ENCODE data around the gene GNB1L.

The GNB1L gene

DNA sequence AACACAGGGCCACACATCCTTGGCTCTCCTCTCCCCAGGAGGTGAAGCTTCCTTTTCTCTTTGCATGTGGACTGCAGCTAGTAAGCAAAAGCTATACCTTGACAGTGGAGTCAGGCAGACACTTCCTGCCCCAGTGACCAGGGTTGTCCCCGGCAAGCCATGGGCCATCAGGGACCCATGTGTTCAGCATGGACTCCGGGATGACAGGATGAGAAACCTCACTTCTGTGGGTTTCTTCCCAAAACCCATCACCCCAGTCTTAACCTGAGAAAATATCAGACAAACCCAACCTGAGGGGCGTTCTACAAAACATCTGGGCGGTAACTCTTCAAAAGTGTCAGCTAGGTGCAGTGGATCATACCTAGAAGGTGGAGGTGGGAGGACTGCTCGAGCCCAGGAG is 40.2 kb downstream of the GNB1L start:
- Histone ChIP-seq H3K9ac (ENCODE audit: low read length) (no peak overlapping the region), H4K20me1 (ENCODE audit: insufficient read depth, low read length) (no peaks in the 10 kb centered on the region), H3K36me3 (replicated peaks; ENCODE audit: insufficient read depth, low read length) (no peaks in the 10 kb centered on the region), H3K27me3 (replicated peaks; ENCODE audit: insufficient read depth, low read length) (no peaks in the 10 kb centered on the region), H3K79me2 (ENCODE audit: low read length) (no peaks in the 10 kb centered on the region), H3K4me3 (ENCODE audit: low read length) (no peak overlapping the region), H3F3A (ENCODE audit: insufficient read depth, low read length) (no peaks in the 10 kb centered on the region), H3K4me1 (ENCODE audit: low read length) (no peaks in the 10 kb centered on the region), H3K9me3 (replicated peaks; ENCODE audit: insufficient read depth, low read length) (no peaks in the 10 kb centered on the region), H3K27ac (ENCODE audit: low read length) (no peak overlapping the region), H3K9me2 (replicated peaks; ENCODE audit: insufficient read depth, low read length) (no peaks in the 10 kb centered on the region), H3K4me2 (ENCODE audit: low read depth, low read length) (no peak overlapping the region), H2AFZ (ENCODE audit: low read length) (no peak overlapping the region)
- DNase-seq: no peak
- TF ChIP-seq, protein P1, sequence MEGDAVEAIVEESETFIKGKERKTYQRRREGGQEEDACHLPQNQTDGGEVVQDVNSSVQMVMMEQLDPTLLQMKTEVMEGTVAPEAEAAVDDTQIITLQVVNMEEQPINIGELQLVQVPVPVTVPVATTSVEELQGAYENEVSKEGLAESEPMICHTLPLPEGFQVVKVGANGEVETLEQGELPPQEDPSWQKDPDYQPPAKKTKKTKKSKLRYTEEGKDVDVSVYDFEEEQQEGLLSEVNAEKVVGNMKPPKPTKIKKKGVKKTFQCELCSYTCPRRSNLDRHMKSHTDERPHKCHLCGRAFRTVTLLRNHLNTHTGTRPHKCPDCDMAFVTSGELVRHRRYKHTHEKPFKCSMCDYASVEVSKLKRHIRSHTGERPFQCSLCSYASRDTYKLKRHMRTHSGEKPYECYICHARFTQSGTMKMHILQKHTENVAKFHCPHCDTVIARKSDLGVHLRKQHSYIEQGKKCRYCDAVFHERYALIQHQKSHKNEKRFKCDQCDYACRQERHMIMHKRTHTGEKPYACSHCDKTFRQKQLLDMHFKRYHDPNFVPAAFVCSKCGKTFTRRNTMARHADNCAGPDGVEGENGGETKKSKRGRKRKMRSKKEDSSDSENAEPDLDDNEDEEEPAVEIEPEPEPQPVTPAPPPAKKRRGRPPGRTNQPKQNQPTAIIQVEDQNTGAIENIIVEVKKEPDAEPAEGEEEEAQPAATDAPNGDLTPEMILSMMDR (IDR thresholded peaks at IDR 0.05; ENCODE audit: low read length): no peak
- no peak for TF ChIP-seq EZH2 (optimal IDR thresholded peaks at IDR 0.05; ENCODE audit: low read depth, low read length)

DNA sequence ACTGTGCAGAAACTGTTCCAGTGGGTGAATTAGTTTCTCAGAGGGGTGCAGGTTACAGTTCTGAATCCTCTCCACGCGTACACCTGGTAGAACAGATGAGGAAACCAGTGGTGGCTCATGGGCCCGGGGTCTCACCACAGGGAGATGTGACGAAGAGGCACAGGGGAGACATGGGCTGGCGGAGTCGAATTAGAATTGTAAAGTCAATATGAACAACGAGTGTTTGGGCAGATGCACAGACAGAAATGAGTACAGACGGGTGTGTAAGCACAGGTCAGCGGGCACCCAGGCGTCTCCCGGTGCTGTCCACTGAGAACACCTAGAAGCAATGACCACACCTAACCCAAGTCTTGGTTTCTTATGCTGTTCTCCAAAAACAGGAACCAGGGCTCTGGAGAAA is 41.8 kb downstream of the GNB1L start:
- Histone ChIP-seq H3K4me1 (ENCODE audit: low read length) (no peaks in the 10 kb centered on the region), H3K27ac (ENCODE audit: low read length) (no peak overlapping the region), H3K9me3 (replicated peaks; ENCODE audit: insufficient read depth, low read length) (no peaks in the 10 kb centered on the region), H3K9me2 (replicated peaks; ENCODE audit: insufficient read depth, low read length) (no peaks in the 10 kb centered on the region), H3K9ac (ENCODE audit: low read length) (no peak overlapping the region), H3K4me2 (ENCODE audit: low read depth, low read length) (no peak overlapping the region), H3K27me3 (replicated peaks; ENCODE audit: insufficient read depth, low read length) (no peaks in the 10 kb centered on the region), H3K4me3 (ENCODE audit: low read length) (no peak overlapping the region), H4K20me1 (ENCODE audit: insufficient read depth, low read length) (no peaks in the 10 kb centered on the region), H3K79me2 (ENCODE audit: low read length) (no peaks in the 10 kb centered on the region), H2AFZ (ENCODE audit: low read length) (no peak overlapping the region), H3F3A (ENCODE audit: insufficient read depth, low read length) (no peaks in the 10 kb centered on the region), H3K36me3 (replicated peaks; ENCODE audit: insufficient read depth, low read length) (no peaks in the 10 kb centered on the region)
- DNase-seq: no peak
- no peak for TF ChIP-seq EZH2phosphoT487 (IDR thresholded peaks at IDR 0.05; ENCODE audit: low read length)
- TF ChIP-seq, protein P1 (IDR thresholded peaks at IDR 0.05; ENCODE audit: low read length): no peak
- TF ChIP-seq EZH2 (optimal IDR thresholded peaks at IDR 0.05; ENCODE audit: low read depth, low read length): no peak

DNA sequence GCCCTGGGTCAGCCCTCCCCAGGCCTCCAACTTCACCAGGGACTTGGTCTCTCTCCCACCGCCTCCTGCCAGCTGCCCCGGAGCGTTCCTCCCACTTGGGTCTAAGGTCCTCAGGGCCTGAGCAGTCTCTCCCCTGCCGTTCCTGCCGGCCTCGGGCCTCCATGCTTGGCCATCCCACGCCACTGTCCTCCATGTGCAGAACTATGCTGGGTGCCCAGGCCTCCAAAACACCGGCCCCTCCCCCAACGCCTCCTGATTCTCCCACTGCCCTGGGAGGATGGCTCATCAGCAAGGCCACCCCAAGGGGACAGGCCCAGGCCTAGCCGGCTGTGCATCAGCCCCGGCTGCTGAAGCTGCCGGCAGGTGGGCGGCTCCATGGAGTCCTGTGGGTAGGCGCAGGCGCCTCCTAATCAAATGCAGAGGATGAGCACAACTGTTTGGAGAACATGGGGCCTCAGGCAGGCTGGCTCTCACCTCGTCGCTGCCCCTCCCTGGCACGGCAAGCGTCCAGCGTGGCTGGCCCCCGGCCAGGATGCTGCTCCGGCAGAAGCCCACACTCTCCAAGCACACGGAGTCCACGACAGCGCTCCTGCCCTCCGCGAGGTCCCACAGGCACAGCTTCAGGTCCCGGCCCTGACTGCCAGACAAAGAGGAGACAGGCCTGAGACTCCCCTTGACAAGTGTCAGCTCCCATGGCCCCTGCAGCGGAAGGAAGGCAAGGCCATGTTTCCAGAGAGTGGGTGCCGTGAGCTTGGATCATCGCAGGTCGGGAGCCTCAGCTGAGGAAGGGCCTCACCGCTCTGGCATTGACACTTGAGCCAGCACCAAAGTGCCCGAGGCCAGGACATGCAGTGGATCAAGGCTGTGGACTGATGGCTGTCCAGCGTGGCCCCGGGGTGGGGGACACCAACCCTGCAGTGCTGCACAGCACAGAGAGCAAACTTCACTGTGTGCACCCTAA is 42.6 kb downstream of the GNB1L start:
- Histone ChIP-seq H3K27me3 (replicated peaks; ENCODE audit: insufficient read depth, low read length) (no peaks in the 10 kb centered on the region), H3K4me2 (ENCODE audit: low read depth, low read length) (no peak overlapping the region), H3K4me1 (ENCODE audit: low read length) (no peaks in the 10 kb centered on the region), H3K4me3 (ENCODE audit: low read length) (no peak overlapping the region), H3K27ac (ENCODE audit: low read length) (no peak overlapping the region), H3K9me3 (replicated peaks; ENCODE audit: insufficient read depth, low read length) (no peaks in the 10 kb centered on the region), H3K36me3 (replicated peaks; ENCODE audit: insufficient read depth, low read length) (no peaks in the 10 kb centered on the region), H3K9ac (ENCODE audit: low read length) (no peak overlapping the region), H3K9me2 (replicated peaks; ENCODE audit: insufficient read depth, low read length) (no peaks in the 10 kb centered on the region), H3K79me2 (ENCODE audit: low read length) (no peaks in the 10 kb centered on the region), H3F3A (ENCODE audit: insufficient read depth, low read length) (no peaks in the 10 kb centered on the region), H4K20me1 (ENCODE audit: insufficient read depth, low read length) (no peaks in the 10 kb centered on the region), H2AFZ (ENCODE audit: low read length) (no peak overlapping the region)
- TF ChIP-seq EZH2phosphoT487 (IDR thresholded peaks at IDR 0.05; ENCODE audit: low read length): no peak
- TF ChIP-seq EZH2 (optimal IDR thresholded peaks at IDR 0.05; ENCODE audit: low read depth, low read length): no peak
- TF ChIP-seq, protein P1 (IDR thresholded peaks at IDR 0.05; ENCODE audit: low read length): no peak
- DNase-seq: no peak
